Hepatocyte (in vitro differentiated cells): ENCODE results near the gene ARHGAP6.

Experiments used
- CTCF ChIP-seq: fragments of 200-600 bp; sonication (generic); IDR thresholded peaks from 2 replicates; pipeline ENCODE4 v1.5.1; 2016; ENCODE audit warnings: antibody characterized with exemption, mild to moderate bottlenecking; ENCODE audit not compliant: poor library complexity
- EZH2 ChIP-seq: fragments of 200-600 bp; sonication (generic); IDR thresholded peaks from 2 replicates; pipeline ENCODE4 v1.6.1; 2016; ENCODE audit warnings: antibody characterized with exemption, mild to moderate bottlenecking, borderline replicate concordance

- TF ChIP-seq CTCF: no peak
- TF ChIP-seq EZH2: no peak
Observed at GRCh38 chrX:11321986-11322385, 343.7 kb downstream of the ARHGAP6 start.
